ENCODE results near the gene SLX4IP.

SLX4IP gene

DNA sequence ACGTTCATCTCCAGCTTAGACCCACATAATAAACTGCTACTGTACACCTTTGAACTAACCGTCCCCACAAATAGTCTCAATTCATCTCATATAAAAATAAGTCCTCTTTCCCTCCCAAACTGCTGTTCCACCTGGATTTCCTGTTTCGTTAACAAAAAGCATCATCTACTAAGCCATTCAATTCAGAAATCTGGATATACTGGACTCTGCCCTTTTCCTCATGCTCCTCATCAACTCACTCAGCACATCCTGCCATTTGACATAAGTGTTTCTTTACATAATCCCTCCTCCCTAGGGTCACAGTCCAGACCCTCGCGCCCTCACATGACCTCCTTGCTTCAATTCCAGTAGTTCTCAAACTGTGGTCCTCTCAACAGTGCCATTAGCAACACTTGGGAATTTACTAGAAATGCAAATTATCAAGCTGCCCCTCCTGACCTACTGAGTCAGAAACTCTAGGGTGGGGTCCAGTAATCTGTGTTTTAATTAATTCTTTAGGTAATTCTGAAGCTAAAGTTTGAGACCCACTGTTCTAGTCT, 5.6 kb upstream of the SLX4IP start:
- DNase-seq (ENCODE audit: low read depth): no peak

DNA sequence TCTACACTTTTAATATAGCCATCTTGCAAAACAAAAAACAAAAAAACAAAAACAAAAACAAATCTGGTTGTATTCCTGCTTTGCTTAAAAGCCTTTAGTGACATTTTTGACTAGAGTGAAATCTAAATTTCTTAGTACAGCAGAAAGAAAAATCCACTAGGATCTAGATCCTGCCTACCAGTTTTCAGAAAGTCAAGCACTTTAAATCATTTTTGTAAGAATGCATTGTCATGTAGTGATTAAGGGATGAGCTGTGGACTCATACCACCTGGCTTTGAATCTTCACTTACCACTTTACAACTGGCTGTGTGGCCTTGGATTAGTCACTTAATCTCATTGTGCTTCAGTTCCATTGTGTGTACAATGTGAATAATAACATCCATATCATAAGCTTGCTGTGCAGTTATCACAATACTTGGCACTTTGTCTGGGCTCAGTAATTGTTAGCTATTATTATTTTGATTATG, 5.1 kb upstream of the SLX4IP start:
- DNase-seq (ENCODE audit: low read depth): no peak

DNA sequence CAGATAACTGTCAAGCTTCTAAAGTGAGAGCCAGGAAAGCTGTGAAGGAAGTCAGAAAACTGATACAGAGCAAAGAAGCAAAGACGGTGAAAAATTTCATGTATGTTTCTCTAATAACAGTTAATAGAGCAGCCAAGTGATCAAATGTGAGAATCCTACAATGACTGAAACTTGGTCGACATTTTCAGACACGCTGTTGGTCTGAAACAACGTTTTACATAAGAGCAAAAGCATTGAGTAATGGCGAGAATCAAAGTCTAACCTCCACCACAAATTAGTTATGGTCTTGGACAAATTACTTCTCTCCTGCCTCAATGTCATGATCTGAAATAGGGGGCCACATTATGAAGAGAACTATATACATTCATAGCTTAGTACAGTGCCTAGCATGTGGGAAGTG, 4.4 kb upstream of the SLX4IP start:
- DNase-seq (ENCODE audit: low read depth): no peak

DNA sequence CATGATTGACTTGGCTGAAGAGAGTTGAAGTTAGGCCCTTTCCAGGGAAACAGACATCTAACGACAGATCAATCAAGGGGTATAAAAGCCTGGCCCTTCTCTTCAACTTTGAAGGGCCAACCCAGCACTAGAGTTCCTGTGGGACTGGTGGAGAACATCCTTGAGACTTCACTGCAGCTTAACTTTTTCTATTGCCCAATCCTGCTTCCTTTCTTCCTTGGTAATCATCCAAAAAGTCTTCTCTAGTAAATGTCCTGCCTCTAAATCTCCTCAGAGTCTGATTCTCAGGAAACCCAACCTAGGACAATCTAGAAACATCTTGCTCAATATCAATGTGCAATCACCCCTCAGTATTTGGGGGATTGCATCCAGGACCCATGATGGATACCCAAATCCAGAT, 3.0 kb upstream of the SLX4IP start:
- no peak for DNase-seq (ENCODE audit: low read depth)

DNA sequence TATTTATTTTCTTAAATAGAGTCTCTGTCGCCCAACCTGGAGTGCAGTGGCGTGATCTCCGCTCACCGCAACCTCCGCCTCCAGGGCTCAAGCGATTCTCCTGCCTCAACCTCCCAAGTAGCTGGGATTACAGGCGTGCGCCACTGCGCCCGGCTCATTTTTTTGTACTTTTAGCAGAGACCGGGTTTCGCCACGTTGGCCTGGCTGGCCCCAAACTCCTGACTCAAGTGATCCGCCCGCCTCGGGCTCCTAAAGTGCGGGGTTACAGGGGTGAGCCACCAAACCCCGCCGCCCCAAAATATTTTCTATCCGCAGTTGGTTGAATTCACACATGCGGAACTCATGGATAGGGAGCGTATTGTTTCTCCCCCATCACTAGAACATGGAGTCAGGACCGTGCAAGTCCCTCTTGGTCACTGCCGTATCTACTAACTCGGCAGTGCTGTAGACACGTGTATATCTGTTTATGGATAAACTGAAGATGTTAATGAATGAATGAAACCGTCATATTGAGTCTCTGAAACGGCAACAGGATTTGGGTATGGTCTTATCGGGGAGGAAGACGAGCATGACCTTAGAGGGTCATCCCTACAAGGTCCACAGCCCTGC, 2.0 kb upstream of the SLX4IP start:
- no peak for DNase-seq (ENCODE audit: low read depth)

DNA sequence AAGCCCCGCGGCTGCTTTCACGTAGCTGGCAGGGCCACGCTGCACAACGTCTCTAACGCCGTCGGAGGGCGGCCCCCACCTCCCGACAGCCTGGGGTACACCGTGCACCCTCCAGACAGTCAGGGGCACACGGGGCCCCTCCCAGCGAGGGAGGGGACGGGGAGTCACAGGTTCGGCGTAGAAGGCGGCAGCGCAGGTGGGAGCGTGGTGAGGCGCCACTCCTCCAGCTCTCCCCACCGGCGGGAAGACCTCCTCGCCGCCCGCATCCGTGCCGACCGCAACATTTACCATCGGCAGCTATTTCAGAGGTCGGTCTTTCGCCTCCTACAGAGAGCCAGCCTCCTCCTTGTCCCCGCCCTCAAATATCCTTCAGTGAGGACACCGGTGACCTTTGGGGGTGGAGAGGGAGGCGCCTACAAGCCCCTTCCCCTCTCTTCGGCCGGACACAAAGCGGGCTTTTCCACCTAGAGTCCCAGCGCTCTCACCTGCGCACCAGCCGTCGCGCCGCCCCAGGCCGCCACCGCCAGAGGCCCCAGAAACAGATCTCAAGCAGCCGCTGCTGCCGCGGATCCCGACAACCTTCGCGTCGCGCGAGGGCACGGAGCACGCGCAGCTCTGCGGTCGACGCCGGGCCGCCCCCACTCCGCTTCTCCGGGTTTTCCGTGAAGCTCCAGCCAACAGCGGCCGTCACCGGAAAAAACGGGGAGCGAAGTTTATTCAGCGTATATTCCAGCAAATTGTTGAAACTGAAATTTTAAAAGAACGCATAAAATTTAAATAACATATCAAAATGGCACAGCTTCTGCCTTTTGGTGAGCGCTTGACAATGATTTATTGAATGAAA, 1.3 kb upstream of the SLX4IP start, which contains the start of gene MKKS:
TSS of gene MKKS (minus strand) at position 600 of the 844 bp plus-strand sequence. CDS start 20,708 bp downstream, outside the sequence.
- peak; percentile 80 for DNase-seq (ENCODE audit: low read depth)

DNA sequence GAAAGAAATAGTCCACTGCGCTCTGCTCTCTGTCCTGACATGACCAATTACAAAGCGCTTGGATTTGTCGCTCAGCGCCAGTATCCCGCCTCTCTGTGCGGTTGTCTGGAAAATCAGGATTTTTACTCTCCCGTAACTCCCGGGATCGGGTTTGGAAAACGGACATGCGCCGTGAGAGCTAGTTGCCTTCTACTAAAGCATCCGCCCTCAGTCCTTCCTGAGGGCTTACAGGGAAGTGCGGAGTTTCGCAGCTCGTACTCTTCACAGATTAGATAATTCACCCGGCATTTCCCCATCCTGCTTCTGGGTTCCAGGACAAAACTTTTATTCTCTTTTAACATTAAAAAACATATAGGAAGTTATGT, 656 bp upstream of the SLX4IP start:
- peak; percentile 55 for DNase-seq (ENCODE audit: low read depth)

DNA sequence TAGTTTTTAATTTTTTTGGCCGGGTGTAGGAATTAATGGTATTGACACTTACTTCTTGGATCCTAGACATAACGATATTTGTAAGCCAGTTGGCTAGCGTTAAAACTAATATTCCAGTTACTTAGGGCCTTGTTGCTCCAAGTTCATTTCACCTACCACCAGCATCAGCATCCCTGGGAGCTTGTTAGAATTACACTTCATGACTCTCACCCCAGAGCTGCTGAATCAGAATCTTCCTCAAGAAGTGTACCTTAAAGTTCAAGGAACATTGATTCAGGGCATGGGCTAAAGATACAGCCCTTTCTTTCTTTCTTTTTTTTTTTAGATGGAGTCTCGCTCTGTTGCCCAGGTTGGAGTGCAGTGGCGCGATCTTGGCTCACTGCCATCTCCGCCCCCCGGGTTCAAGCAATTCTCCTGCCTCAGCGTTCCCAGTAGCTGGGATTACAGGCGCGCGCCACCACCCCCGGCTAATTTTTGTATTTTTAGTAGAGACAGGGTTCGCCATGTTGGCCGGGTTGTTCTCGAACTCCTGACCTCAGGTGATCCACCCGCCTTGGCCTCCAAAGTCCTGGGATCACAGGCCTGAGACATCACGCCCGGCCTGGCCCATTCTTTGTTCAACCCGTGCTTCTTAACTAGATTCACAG, 1.1 kb downstream of the SLX4IP start:
- DNase-seq (ENCODE audit: low read depth): no peak

DNA sequence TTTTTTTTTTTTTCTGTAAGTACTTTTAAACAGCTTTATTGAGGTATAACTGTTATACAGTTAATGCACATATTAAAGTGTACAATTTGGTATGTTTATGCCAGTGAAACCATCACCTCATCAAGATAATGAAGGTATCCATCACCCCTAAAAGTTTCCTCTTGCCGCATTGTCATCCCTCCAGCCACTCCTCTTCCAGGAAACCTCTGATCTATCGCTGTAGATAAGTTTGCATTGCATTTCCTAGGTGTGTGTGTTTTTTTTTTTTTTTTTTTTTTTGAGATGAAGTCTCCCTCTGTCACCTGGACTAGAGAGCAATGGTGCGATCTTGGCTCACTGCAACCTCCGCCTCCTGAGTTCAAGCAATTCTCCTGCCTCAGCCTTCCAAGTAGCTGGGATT, 3.1 kb downstream of the SLX4IP start:
- DNase-seq (ENCODE audit: low read depth): no peak

DNA sequence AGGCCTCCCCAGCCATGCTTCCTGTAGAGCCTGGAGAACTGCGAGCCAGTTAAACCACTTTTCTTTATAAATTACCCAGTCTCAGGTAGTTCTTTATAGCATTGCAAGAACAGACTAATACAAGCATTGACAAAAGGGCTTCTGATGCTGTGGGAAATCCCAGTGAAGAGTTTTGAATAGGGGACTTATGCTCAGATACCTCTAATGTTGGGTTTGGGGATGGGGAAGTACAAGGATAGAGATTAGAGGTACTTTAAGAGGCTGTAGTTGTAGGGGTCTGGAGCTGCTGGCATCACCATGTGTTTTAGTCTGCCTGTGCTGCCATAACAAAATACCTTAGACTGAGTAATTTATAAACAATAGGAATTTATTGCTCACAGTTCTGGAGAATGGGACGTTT, 8.8 kb downstream of the SLX4IP start:
- DNase-seq (ENCODE audit: low read depth): no peak

DNA sequence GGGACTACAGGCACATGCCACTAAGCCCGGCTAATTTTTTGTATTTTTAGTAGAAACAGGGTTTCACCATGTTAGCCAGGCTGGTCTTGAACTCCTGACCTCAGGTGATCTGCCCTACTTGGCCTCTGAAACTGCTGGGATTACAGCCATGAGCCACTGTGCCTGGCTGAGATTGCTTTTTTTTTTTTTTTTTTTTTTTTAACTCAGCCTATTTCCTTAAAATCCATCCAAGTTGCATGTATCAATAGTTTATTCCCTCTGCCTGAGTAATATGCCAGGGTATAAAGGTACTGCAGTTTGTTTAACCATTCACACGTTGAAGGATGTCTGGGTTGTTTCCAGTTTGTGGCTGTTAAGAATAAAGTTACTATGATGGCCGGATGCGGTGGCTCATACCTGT, 10.7 kb downstream of the SLX4IP start:
- no peak for DNase-seq (ENCODE audit: low read depth)

DNA sequence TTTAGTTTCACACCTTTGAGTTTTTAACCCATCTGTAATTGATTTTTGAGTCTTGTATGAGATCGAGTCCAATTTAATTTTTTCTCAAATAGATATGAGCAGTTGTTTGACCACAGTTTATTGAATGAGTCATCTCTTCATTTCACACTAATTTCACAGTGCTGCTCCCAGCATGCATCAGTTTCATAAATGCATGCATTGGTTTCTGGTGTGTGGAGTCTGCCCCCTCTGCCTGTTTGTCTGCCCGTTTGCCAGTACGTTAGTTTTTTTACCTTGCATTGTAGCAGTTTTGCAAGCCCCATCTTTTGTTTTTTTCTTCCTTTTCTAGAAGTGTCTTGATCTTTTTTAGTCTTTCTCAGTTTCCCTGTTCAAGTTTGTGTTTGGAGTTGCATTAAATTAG, 11.9 kb downstream of the SLX4IP start:
- DNase-seq (ENCODE audit: low read depth): peak; percentile 11

DNA sequence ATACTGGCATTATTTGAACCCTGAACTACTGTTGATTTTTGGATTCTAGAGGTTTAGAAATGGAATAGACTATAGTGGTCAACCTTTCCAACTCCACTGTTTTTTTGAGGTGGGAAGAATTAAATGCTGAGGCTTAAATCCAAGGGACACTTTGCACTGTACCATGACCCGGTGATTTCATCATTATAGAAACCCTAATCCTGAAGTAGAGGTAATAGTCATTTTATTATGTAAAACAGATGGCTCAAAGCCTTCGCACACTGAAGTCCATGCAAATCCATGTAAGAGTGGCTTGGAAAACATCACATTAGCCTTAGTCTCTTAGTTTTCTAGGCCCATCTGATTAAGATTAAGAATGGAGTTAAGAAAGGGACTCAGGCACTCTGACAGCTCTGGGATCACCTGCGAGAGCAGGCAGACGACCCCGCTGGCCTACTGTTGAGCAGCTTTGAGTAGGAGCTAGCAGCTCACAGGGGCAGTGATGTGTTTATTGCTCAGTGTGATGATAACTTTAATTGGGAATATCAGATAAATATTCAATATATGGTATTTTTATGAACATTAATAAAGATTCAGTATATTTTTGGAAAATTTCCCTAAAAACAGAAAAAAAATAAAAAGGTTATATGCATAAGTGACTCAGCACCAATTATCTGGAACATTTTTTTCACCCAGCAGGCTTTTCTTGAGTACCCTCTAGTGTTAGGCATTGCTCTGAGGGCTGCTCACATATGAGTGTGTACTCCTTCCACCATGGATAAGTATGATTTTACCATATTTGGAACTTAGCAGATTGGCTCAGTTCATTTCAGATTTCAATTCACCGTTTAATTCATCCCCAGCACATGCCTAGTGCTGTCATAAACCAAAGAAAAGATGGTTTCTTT, 13.4 kb downstream of the SLX4IP start:
- no peak for DNase-seq (ENCODE audit: low read depth)

DNA sequence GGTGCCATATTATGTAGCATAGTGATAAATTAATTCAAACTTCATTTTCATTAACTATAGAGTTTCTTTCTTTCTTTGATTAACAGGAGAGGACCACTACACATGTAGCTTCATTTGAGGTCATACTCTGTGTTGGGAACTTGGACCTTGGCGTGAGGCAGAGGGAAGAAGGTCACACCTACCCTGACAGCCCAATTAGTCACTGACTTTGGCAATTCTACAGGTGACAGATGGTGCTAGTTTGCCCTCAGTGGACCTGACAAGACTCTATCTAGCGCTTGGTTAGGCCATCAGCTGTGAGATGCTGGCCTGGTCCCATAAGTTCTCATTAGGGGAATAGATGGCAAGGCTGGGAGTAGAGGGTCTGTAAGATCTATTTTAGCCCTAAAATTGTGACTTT, 14.2 kb downstream of the SLX4IP start:
- no peak for DNase-seq (ENCODE audit: low read depth)

DNA sequence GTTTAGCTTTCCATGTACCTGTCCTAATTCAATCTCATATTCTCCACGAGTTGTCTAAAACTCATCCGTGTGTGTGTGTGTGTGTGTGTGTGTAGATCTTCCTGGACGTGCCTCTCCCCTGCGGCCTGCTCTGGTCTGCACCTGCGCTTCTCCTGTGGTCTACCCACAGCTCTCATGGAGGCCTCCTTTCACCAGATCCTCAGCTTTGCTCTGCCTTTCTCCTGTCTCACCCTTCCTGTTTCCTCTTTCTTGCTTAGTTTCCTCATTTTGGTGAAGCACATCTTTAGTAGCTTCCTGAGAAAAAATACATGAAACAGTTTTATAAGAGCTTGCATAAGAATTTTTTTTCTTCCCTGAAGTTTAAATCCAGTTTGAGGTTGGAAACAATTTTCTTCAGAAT, 18.1 kb downstream of the SLX4IP start:
- DNase-seq (ENCODE audit: low read depth): no peak

DNA sequence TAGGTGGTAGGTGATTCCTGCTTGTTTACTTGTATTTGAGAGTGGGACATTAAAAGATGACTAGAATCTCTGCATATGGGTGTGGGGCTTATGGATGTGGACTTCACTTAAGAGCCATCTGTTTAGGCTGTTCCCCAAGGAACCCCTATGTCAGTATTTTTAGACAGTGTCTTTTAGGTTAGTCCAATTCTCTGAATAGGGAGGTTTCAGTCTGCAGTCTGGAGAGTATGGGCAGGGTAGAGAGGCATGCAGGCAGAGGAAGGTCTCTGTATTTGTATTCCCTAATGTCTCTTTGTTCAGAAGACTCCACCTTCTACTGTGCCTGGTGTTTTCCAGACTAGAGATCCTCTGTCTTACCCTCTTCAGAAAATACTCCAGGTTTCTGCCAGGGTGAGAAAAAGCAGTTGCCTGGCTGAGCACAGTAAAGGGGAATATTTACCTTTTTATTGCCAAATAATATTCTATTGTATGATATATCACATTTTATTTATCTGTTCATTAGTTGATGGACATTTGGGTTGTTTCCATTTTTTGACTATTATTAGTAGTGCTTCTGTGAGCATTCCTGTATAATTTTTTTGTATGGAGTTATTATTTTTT, 19.1 kb downstream of the SLX4IP start:
- DNase-seq (ENCODE audit: low read depth): no peak

DNA sequence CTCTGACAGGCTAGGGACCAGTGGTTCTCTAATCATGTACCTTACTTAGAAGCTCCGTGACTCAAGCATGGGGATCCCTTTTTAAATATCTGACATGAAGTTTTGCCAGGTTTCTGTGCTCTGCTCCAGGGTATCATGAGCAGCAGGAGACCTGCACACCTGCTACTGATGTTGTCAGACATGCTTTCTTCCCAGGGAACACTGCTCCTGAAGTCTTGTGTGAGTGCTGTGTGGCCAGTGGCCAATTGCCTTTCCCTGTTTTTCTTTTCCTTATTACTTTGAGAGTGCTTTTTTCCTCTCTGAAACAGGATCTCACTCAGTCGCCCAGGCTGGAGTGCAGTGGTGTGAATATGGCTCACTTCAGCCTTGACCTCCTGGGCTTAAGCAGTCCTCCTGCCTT, 26.4 kb downstream of the SLX4IP start:
- no peak for DNase-seq (ENCODE audit: low read depth)

DNA sequence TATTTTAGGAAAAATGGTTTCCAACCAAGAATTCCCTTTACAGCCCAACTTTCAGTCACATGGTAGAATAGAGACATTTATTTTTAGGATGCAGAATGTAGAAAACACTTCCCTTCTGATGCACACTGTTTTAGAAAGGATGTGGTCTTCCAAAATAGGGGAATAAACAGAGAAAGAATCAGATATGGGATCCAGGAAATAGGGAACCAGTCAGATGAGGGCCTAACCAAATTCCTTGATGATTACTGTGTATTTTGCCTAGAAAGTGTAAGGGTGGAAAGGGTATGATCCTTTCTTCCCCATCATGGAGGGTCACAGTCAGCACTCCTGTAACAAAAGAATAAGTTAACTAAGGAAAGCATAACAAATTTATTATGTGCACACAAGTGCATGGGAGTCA, 27.4 kb downstream of the SLX4IP start:
- no peak for DNase-seq (ENCODE audit: low read depth)

DNA sequence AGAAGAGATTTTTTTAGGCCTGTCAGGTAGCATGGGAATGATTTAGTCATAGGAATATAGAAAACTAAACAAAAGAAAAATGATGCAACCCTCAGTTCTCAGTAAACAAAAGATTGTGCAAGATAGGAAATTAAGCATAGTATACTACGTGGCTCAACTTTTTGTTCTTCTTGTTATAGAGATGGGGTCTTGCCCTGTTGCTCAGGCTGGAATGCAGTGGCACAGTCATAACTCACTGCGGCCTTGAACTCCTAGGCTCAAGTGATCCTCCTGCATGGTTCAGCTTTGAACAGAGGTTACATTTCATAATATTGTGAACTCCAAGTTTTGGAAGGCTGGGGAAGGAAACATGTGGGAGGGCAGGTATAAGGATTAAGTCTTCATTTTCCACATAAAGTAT, 28.5 kb downstream of the SLX4IP start:
- DNase-seq (ENCODE audit: low read depth): no peak

DNA sequence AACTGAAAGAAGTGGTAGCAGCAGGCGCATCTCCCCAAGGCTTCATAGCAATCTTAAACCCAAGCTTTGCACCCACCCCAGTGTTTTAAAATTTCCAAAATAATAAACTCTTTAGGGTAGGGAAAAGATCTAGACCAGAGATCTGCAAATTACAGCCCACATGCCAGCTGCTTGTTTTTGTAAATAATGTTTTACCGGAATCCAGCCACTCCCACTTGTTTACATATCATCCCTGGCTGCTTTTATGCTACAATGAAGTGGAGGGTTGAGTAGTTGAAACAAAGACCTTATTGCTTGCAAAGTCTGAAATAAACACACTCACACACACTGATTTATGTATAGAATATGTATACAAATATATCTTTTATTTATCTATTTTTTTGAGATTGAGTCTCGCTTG, 30.0 kb downstream of the SLX4IP start:
- DNase-seq (ENCODE audit: low read depth): no peak

DNA sequence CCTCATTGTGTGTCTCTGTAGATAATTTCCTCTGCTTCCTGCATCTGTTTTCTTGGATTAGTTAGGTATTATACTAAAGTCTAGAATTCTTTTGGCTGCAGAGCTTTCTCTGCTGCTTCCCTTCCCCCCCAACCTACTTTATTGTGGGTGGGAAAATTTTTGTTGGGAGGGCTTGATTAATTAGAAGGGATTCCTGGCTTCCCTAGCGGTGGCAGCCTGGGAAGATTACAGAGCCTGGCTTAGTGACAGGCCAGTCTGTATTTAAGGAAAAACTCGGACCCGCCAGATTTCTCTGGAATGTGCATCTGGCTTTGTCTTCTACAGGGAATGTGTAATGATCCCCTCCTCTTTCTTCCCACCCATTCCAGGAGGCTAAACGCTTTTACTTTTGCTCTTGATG, 31.2 kb downstream of the SLX4IP start:
- DNase-seq (ENCODE audit: low read depth): no peak

DNA sequence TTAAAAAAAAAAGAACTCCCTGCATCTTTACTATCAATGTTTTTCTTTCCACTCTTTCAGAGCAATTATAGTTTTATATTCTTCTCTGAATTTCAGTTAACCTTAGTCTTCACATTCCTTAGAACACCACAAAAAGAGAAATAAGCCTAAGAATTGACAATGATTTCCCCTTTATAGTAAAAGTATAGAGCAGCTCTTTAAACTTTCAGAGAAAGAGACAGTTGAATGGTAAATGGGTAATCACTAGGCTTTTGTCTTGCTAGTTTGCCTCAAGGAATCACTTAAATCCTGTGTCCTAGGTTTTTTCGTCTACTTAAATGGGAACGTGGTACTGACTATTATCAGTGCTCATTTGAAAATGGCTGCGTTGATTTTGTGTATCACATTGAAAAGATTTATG, 31.8 kb downstream of the SLX4IP start:
- DNase-seq (ENCODE audit: low read depth): no peak
